ENCODE measurements around the gene B3GAT3. TPM values are rescaled to one million over a fixed set of nuclear protein-coding genes. Genes with fewer than 3 reads are reported as not detected.
"Not testable (repeated sequence)": the region's sequence is repeated elsewhere in the genome, so short reads cannot be mapped to it uniquely, and the experiment has no call there.

Gene B3GAT3
- total and polyA plus RNA-seq, 3 donors from 2014 or later: 36.6 to 69.2 (median 66.4) TPM

DNA sequence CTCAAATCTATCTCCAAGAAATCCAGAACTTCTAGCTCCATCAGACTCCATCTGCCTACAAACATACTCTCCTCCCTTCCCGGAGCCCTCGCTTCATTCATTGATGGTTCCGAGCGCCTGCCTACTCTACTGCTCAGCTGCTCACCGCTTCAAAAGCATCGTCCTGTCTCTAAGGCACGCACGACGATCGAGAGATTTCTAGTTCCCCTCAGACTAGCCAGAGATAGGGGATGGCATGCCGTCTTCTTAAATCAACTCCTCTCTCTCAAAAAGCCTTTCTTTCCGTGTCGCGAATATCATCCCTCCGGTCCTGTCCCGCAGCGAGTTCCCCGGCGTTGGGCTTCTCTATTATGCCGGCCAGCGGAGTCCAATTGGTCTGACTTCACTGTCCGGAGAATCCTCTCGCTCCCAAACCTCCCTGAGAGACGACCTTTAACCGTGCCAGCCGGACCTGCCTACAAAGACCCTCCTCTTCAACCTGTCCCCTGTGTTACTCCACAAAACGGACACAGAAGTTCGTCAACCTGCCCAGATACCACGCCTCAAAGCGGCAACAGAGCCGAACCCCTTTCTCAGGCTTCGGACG lies 48.7 kb downstream of the B3GAT3 start:
- Histone ChIP-seq H3K27ac (peak overlapping the region; percentile 83 to 90), H3K27me3 (no peaks in the 10 kb centered on the region), H3K4me3 (peak overlapping the region; percentile 69 to 95), H3K36me3 (ENCODE audit: low read depth, missing control alignments) (no peaks in the 10 kb centered on the region), H3K9me3 (no peaks in the 10 kb centered on the region), H3K4me1 (peaks cover 28% of the 10 kb centered on the region)
- no peak for TF ChIP-seq POLR2A (IDR thresholded peaks at IDR 0.05)
- TF ChIP-seq, protein P1, sequence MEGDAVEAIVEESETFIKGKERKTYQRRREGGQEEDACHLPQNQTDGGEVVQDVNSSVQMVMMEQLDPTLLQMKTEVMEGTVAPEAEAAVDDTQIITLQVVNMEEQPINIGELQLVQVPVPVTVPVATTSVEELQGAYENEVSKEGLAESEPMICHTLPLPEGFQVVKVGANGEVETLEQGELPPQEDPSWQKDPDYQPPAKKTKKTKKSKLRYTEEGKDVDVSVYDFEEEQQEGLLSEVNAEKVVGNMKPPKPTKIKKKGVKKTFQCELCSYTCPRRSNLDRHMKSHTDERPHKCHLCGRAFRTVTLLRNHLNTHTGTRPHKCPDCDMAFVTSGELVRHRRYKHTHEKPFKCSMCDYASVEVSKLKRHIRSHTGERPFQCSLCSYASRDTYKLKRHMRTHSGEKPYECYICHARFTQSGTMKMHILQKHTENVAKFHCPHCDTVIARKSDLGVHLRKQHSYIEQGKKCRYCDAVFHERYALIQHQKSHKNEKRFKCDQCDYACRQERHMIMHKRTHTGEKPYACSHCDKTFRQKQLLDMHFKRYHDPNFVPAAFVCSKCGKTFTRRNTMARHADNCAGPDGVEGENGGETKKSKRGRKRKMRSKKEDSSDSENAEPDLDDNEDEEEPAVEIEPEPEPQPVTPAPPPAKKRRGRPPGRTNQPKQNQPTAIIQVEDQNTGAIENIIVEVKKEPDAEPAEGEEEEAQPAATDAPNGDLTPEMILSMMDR (IDR thresholded peaks at IDR 0.05): no peak
- DNase-seq: peak; percentile 47
- intact Hi-C loops (cut with DNase I; ENCODE audit: low total_unique reads): no loop called here
- WGBS, 2 donors: 0 to 1% methylated on average over 33 of the region's 33 CpGs

DNA sequence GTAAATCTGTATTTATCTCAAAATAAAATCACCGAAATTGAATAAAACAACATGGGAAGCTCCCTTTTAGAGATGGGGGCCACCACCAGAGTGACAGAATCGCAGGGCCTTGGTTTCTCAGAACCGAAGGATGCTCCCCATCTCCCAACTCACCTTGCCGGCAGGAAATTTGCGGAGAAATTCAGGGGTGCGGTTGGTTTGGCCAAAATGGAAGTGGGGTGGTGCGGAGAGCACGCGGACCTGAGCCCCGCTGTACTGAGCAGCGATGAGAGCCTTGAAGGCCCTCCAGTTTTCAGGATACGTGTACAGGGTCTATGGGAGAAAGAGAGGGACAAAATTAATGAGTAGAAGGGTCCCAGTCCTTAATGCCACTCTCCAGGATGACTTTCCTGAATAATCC lies 49.4 kb downstream of the B3GAT3 start:
- 59 to 63% methylated on average over 12 of the region's 12 CpGs for WGBS, 2 donors
- TF ChIP-seq, protein P1 (IDR thresholded peaks at IDR 0.05): no peak
- TF ChIP-seq POLR2A (IDR thresholded peaks at IDR 0.05): no peak
- Histone ChIP-seq H3K27me3 (no peaks in the 10 kb centered on the region), H3K27ac (peak overlapping the region in 1 of 2 donors; percentile 83), H3K4me1 (peaks cover 28% of the 10 kb centered on the region), H3K4me3 (peak overlapping the region in 1 of 2 donors; percentile 95), H3K9me3 (no peaks in the 10 kb centered on the region), H3K36me3 (ENCODE audit: low read depth, missing control alignments) (no peaks in the 10 kb centered on the region)
- DNase-seq: no peak
- intact Hi-C loops (cut with DNase I; ENCODE audit: low total_unique reads): no loop called here

DNA sequence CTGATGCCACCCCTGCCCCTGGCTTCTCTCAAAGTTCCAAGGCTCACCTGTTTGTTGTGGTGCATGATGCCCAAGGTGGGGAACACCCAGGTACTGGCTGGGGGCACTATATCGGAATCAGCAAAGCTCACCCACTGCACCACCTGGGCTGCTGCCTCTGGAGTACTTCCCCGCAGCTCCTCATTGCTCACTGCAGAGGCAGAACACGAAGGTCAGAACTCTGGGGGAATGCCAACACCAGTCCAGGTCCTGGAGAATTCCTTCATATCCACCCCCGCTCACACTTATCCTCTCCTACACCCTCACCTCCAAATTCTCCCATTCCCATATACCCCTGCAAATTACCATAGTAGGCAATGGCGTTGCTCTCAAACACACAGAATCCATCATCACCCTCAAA lies 50.3 kb downstream of the B3GAT3 start:
- intact Hi-C loops (cut with DNase I; ENCODE audit: low total_unique reads); H3K27ac ChIP-seq; H3K27me3 ChIP-seq; H3K9me3 ChIP-seq; DNase-seq; H3K36me3 ChIP-seq (ENCODE audit: low read depth, missing control alignments); H3K4me3 ChIP-seq: not testable (repeated sequence)
- WGBS, 2 donors: 57 to 59% methylated on average over 5 of the region's 5 CpGs
- H3K4me1 ChIP-seq: peaks cover 27% of the 10 kb centered on the region

DNA sequence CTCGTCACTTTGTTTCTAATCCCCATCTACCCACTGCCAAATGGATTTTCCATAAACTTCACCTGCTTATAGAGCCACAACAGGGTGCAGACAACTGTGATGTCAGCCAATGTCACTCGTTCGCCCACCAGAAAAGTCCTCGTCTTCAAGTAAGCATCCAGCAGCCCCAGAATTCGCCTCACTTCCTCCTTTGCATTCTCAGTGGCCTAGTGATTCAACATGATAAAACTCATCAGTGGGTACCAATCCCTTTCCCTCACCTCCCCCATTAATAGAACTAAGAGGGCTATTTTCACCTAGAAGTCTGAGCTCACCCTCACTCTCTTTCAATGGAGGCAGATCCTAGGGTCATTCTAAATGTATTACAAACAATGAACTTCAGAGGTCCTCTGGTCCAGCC lies 50.9 kb downstream of the B3GAT3 start:
- intact Hi-C loops (cut with DNase I; ENCODE audit: low total_unique reads); H3K27me3 ChIP-seq; H3K36me3 ChIP-seq (ENCODE audit: low read depth, missing control alignments); H3K4me3 ChIP-seq; DNase-seq; H3K9me3 ChIP-seq; H3K27ac ChIP-seq: not testable (repeated sequence)
- peaks cover 21% of the 10 kb centered on the region for H3K4me1 ChIP-seq
- 92 to 94% methylated on average over 5 of the region's 5 CpGs for WGBS, 2 donors

DNA sequence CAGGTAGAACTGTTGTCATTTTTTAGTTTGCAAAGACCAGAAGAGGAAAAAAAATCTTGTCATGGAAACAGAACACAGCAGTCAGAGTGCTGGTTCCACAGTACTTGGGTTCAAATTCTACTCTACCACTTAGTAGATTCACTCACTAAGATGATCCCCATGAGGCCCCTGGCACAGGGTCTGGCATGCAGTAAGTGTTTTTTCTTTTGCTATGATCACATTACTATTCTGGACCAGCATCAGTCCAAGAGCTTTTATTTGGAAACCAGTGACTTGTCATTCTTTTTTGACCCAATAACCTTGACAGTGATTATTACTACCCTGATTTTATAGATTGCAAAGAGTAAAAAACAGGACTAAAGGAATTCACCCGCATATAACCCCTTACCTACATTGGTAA lies 52.2 kb downstream of the B3GAT3 start:
- peaks cover 14% of the 10 kb centered on the region for H3K4me1 ChIP-seq
- H3K4me3 ChIP-seq: no peak overlapping the region
- no peak for DNase-seq
- no peak for TF ChIP-seq POLR2A (IDR thresholded peaks at IDR 0.05)
- TF ChIP-seq, protein P1 (IDR thresholded peaks at IDR 0.05): no peak
- H3K27me3 ChIP-seq: no peaks in the 10 kb centered on the region
- no peaks in the 10 kb centered on the region for H3K9me3 ChIP-seq
- intact Hi-C loops (cut with DNase I; ENCODE audit: low total_unique reads): no loop called here
- WGBS, 2 donors: 75 to 90% methylated on average over 1 of the region's 1 CpG
- no peak overlapping the region for H3K27ac ChIP-seq
- H3K36me3 ChIP-seq (ENCODE audit: low read depth, missing control alignments): no peaks in the 10 kb centered on the region

DNA sequence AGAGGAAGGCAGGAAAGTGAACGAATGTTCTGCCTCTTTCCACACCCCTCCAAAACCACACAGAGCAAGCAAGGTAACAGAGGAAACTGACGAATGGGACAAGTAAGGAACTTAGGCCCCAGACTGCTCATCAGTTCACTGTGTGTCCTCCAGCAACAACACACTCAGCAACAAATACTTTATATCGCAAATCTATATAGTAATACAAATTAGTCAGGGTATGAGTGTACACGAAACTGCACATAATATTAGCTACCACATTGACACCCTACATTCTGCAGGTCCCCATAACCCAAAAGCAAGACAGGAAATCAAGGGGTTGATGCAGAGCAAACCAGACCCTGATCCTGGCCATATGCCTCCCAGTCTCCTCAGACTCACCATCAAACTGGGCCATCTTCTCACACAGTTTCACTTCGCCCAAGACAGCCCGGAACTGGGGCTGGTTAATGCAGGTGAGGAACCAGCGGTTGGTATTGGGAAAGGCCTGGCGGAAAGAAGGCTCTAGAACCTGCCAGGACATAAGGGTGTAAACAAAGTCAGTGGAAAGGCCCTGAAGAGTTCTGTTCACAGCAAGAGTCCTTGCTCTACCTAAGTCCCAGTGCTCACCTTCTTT lies 54.7 kb downstream of the B3GAT3 start:
- Histone ChIP-seq H3K4me3 (no peak overlapping the region), H3K36me3 (ENCODE audit: low read depth, missing control alignments) (no peaks in the 10 kb centered on the region), H3K27ac (no peak overlapping the region), H3K27me3 (no peaks in the 10 kb centered on the region), H3K4me1 (peaks cover 5% of the 10 kb centered on the region), H3K9me3 (no peaks in the 10 kb centered on the region)
- intact Hi-C loops (cut with DNase I; ENCODE audit: low total_unique reads): no loop called here
- TF ChIP-seq, protein P1 (IDR thresholded peaks at IDR 0.05): no peak
- no peak for TF ChIP-seq POLR2A (IDR thresholded peaks at IDR 0.05)
- DNase-seq: no peak
- WGBS, 2 donors: 83 to 87% methylated on average over 8 of the region's 8 CpGs
